ENCODE results near the gene TMEM140. TPM values are rescaled to one million over a fixed set of nuclear protein-coding genes. Genes with fewer than 3 reads are reported as not detected.
A peak's percentile ranks its signal among the peaks of the same experiment; 100 is the strongest.

TMEM140 gene
- total and polyA plus RNA-seq, 7 experiments from 2014 or later = 16.8 to 44.7 (median 20.4) TPM

- H3K4me3 Mint-ChIP-seq = peak overlapping the region in 2 of 10 donors; percentile 54 to 58
Observed at GRCh38 chr7:135143885-135144668, 3.8 kb upstream of the TMEM140 start.

GRCh38 chr7:135147341-135147898 is 452 bp upstream of the TMEM140 start:
- no peaks in the 10 kb centered on the region for H3K27me3 Mint-ChIP-seq
- H3K36me3 Mint-ChIP-seq = peaks cover 0 to 41% (median 16%) of the 10 kb centered on the region in 5 donors
- H3K4me3 ChIP-seq (ENCODE audit: low read length) = peak overlapping the region; percentile 71
- H3K9me3 Mint-ChIP-seq = peaks cover 0 to 5% (median 0%) of the 10 kb centered on the region in 11 donors
- peak overlapping the region; percentile 93 to 99 (median 97) for H3K27ac Mint-ChIP-seq
- ChIA-PET CTCF (interaction anchor here (0.6 to 3.3 kb wide), 7 partner anchors 10 to 512 kb away, joined by 3 to 31 read pairs (median 4); partner anchors contain the start of genes AGBL3 and CYREN), POLR2A (interaction anchor here (0.6 to 8.4 kb wide), 17 partner anchors 10 to 830 kb away, joined by 3 to 183 read pairs (median 4); partner anchors contain the start of genes AGBL3, BPGM, CYREN and SLC35B4)
- H3K9me3 ChIP-seq (ENCODE audit: control insufficient read depth in 2 of 3, low read length in 3 of 3) = no peaks in the 10 kb centered on the region
- peaks cover 41 to 70% (median 64%) of the 10 kb centered on the region in 7 donors for H3K4me1 Mint-ChIP-seq
- H3K27me3 ChIP-seq (ENCODE audit: control insufficient read depth in 2 of 2, insufficient read depth in 2 of 2, low read length in 2 of 2) = no peaks in the 10 kb centered on the region
- peak overlapping the region; percentile 83 to 95 (median 92) for H3K4me3 Mint-ChIP-seq
- H3K36me3 ChIP-seq (ENCODE audit: control insufficient read depth in 2 of 3, insufficient read depth in 3 of 3, low read length in 3 of 3) = no peaks in the 10 kb centered on the region
- peak overlapping the region; percentile 90 for H3K27ac ChIP-seq (ENCODE audit: low read depth, low read length)
- intact Hi-C loops (cut with micrococcal nuclease) = loop anchor here (1.0 to 5.0 kb wide), 5 partner anchors 12 to 831 kb away; partner anchors contain the start of genes AKR1B1 (in 1 of the 2), CYREN (in 1 of the 2) and SLC35B4 (in 1 of the 2)
- peaks cover 31 to 38% of the 10 kb centered on the region in 2 donors for H3K4me1 ChIP-seq (ENCODE audit: control insufficient read depth in 2 of 2, insufficient read depth in 2 of 2, low read length in 2 of 2)
- DNase-seq (peak in 7 of 9 donors; percentile 26 to 58 (median 44)), ATAC-seq (peak; percentile 21)

More at GRCh38 chr7:135143885-135144668, 3.8 kb upstream of the TMEM140 start:
- Mint-ChIP-seq H3K27me3 (peaks cover 0 to 8% (median 0%) of the 10 kb centered on the region in 5 donors), H3K36me3 (peaks cover 0 to 24% (median 12%) of the 10 kb centered on the region in 5 donors), H3K27ac (peak overlapping the region in 5 of 9 donors; percentile 57 to 99 (median 71)), H3K9me3 (peaks cover 0 to 11% (median 2%) of the 10 kb centered on the region in 11 donors), H3K4me1 (peaks cover 20 to 42% (median 33%) of the 10 kb centered on the region in 7 donors)
- no peak overlapping the region for H3K27ac ChIP-seq (ENCODE audit: low read depth, low read length)
- ATAC-seq (no peak), DNase-seq (no peak)
- intact Hi-C loops (cut with micrococcal nuclease) = no loop called here
- peaks cover 20 to 21% of the 10 kb centered on the region in 2 donors for H3K4me1 ChIP-seq (ENCODE audit: control insufficient read depth in 2 of 2, insufficient read depth in 2 of 2, low read length in 2 of 2)
- H3K9me3 ChIP-seq (ENCODE audit: control insufficient read depth in 2 of 3, low read length in 3 of 3) = no peaks in the 10 kb centered on the region
- CTCF ChIA-PET = interaction anchor here (1.5 kb wide), 1 partner anchor 157 kb away, joined by 5 read pairs; the partner anchor contains the start of gene AGBL3
- POLR2A ChIA-PET = interaction anchor here (1.5 to 8.4 kb wide), 2 partner anchors 22 to 157 kb away, joined by 6 to 183 read pairs; partner anchors contain the start of genes AGBL3 and CYREN
- no peaks in the 10 kb centered on the region for H3K27me3 ChIP-seq (ENCODE audit: control insufficient read depth in 2 of 2, insufficient read depth in 2 of 2, low read length in 2 of 2)
- no peak overlapping the region for H3K4me3 ChIP-seq (ENCODE audit: low read length)
- H3K36me3 ChIP-seq (ENCODE audit: control insufficient read depth in 2 of 3, insufficient read depth in 3 of 3, low read length in 3 of 3) = no peaks in the 10 kb centered on the region

- peaks cover 7 to 29% (median 18%) of the 10 kb centered on the region in 11 donors for H3K9me3 Mint-ChIP-seq
- intact Hi-C loops (cut with micrococcal nuclease) = no loop called here
- ATAC-seq (no peak), DNase-seq (no peak)
- peaks cover 22 to 61% (median 42%) of the 10 kb centered on the region in 5 donors for H3K36me3 Mint-ChIP-seq
- Histone ChIP-seq H3K36me3 (ENCODE audit: control insufficient read depth in 2 of 3, insufficient read depth in 3 of 3, low read length in 3 of 3) (peaks cover 0 to 4% (median 0%) of the 10 kb centered on the region in 3 experiments), H3K27me3 (ENCODE audit: control insufficient read depth in 2 of 2, insufficient read depth in 2 of 2, low read length in 2 of 2) (no peaks in the 10 kb centered on the region), H3K4me1 (ENCODE audit: control insufficient read depth in 2 of 2, insufficient read depth in 2 of 2, low read length in 2 of 2) (peaks cover 31 to 37% of the 10 kb centered on the region in 2 donors), H3K9me3 (ENCODE audit: control insufficient read depth in 2 of 3, low read length in 3 of 3) (peaks cover 0 to 6% (median 2%) of the 10 kb centered on the region in 3 experiments), H3K4me3 (ENCODE audit: low read length) (no peak overlapping the region), H3K27ac (ENCODE audit: low read depth, low read length) (no peak overlapping the region)
- ChIA-PET CTCF (interaction anchor here (1.3 to 1.5 kb wide), 3 partner anchors 21 to 164 kb away, joined by 5 to 6 read pairs (median 5); partner anchors contain the start of genes AGBL3 and CYREN), POLR2A (interaction anchor here (0.9 to 8.4 kb wide), 3 partner anchors 16 to 164 kb away, joined by 4 to 183 read pairs (median 10); partner anchors contain the start of genes AGBL3 and CYREN)
- peak overlapping the region; percentile 52 to 95 (median 91) for H3K4me3 Mint-ChIP-seq
- no peaks in the 10 kb centered on the region for H3K27me3 Mint-ChIP-seq
- H3K27ac Mint-ChIP-seq = peak overlapping the region; percentile 46 to 99 (median 78)
- H3K4me1 Mint-ChIP-seq = peaks cover 52 to 84% (median 78%) of the 10 kb centered on the region in 7 donors
Observed at GRCh38 chr7:135150072-135150782, 2.4 kb downstream of the TMEM140 start.

- Mint-ChIP-seq H3K9me3 (peaks cover 9 to 38% (median 23%) of the 10 kb centered on the region in 11 donors), H3K36me3 (peaks cover 25 to 68% (median 50%) of the 10 kb centered on the region in 5 donors), H3K4me3 (peak overlapping the region; percentile 3 to 95 (median 74)), H3K27ac (peak overlapping the region; percentile 67 to 99 (median 78)), H3K4me1 (peaks cover 47 to 78% (median 73%) of the 10 kb centered on the region in 7 donors), H3K27me3 (no peaks in the 10 kb centered on the region)
- H3K36me3 ChIP-seq (ENCODE audit: control insufficient read depth in 2 of 3, insufficient read depth in 3 of 3, low read length in 3 of 3) = peaks cover 0 to 4% (median 0%) of the 10 kb centered on the region in 3 experiments
- ChIA-PET CTCF (interaction anchor here (1.3 to 1.5 kb wide), 2 partner anchors 20 to 165 kb away, joined by 5 read pairs; partner anchors contain the start of genes AGBL3 and CYREN), POLR2A (interaction anchor here (0.9 to 8.4 kb wide), 3 partner anchors 15 to 165 kb away, joined by 4 to 183 read pairs (median 10); partner anchors contain the start of genes AGBL3 and CYREN)
- H3K4me1 ChIP-seq (ENCODE audit: control insufficient read depth in 2 of 2, insufficient read depth in 2 of 2, low read length in 2 of 2) = peaks cover 28% of the 10 kb centered on the region in 2 donors
- no peaks in the 10 kb centered on the region for H3K27me3 ChIP-seq (ENCODE audit: control insufficient read depth in 2 of 2, insufficient read depth in 2 of 2, low read length in 2 of 2)
- intact Hi-C loops (cut with micrococcal nuclease) = no loop called here
- no peak overlapping the region for H3K27ac ChIP-seq (ENCODE audit: low read depth, low read length)
- no peak overlapping the region for H3K4me3 ChIP-seq (ENCODE audit: low read length)
- peak; percentile 19 for ATAC-seq
- peaks cover 0 to 15% (median 9%) of the 10 kb centered on the region in 3 experiments for H3K9me3 ChIP-seq (ENCODE audit: control insufficient read depth in 2 of 3, low read length in 3 of 3)
- no peak for DNase-seq
Observed at GRCh38 chr7:135151132-135151531, 3.3 kb downstream of the TMEM140 start.

GRCh38 chr7:135151533-135151932 is 3.7 kb downstream of the TMEM140 start:
- Histone ChIP-seq H3K9me3 (ENCODE audit: control insufficient read depth in 2 of 3, low read length in 3 of 3) (peaks cover 0 to 19% (median 9%) of the 10 kb centered on the region in 3 experiments), H3K4me3 (ENCODE audit: low read length) (no peak overlapping the region), H3K4me1 (ENCODE audit: control insufficient read depth in 2 of 2, insufficient read depth in 2 of 2, low read length in 2 of 2) (peaks cover 24% of the 10 kb centered on the region in 2 donors), H3K36me3 (ENCODE audit: control insufficient read depth in 2 of 3, insufficient read depth in 3 of 3, low read length in 3 of 3) (peaks cover 0 to 4% (median 0%) of the 10 kb centered on the region in 3 experiments), H3K27ac (ENCODE audit: low read depth, low read length) (no peak overlapping the region), H3K27me3 (ENCODE audit: control insufficient read depth in 2 of 2, insufficient read depth in 2 of 2, low read length in 2 of 2) (no peaks in the 10 kb centered on the region)
- intact Hi-C loops (cut with micrococcal nuclease) = no loop called here
- DNase-seq (no peak), ATAC-seq (peak; percentile 59)
- CTCF ChIA-PET = interaction anchor here (1.3 kb wide), 1 partner anchor 165 kb away, joined by 5 read pairs; the partner anchor contains the start of gene AGBL3
- peak overlapping the region; percentile 3 to 95 (median 69) for H3K4me3 Mint-ChIP-seq
- H3K36me3 Mint-ChIP-seq = peaks cover 29 to 72% (median 54%) of the 10 kb centered on the region in 5 donors
- H3K4me1 Mint-ChIP-seq = peaks cover 43 to 74% (median 71%) of the 10 kb centered on the region in 7 donors
- peak overlapping the region; percentile 67 to 99 (median 78) for H3K27ac Mint-ChIP-seq
- H3K27me3 Mint-ChIP-seq = no peaks in the 10 kb centered on the region
- peaks cover 11 to 42% (median 27%) of the 10 kb centered on the region in 11 donors for H3K9me3 Mint-ChIP-seq
- POLR2A ChIA-PET = interaction anchor here (0.9 to 8.4 kb wide), 3 partner anchors 14 to 165 kb away, joined by 4 to 183 read pairs (median 10); partner anchors contain the start of genes AGBL3 and CYREN

Data from naive thymus-derived CD4-positive, alpha-beta T cell (primary cell).